Progenitor cell of endocrine pancreas (in vitro differentiated cells): ENCODE data around the gene FBN1. TPM values are rescaled to one million over a fixed set of nuclear protein-coding genes. Genes with fewer than 3 reads are reported as not detected.

Experiments used
- DNase-seq: peaks from one replicate; pipeline ENCODE4 v3.0.0; 2021; ENCODE audit warnings: low spot score; ENCODE audit not compliant: unreplicated experiment
- H3K27ac Mint-ChIP-seq: 2 replicates; pipeline ENCODE4 v1.8.0; 2021; ENCODE audit warnings: mild to moderate bottlenecking, moderate library complexity, mixed read lengths
- H3K27me3 Mint-ChIP-seq: 2 replicates; pipeline ENCODE4 v1.8.0; 2021; ENCODE audit warnings: mixed read lengths
- H3K36me3 Mint-ChIP-seq: 2 replicates; pipeline ENCODE4 v1.8.0; 2022; ENCODE audit warnings: mixed read lengths; ENCODE audit not compliant: insufficient read depth
- H3K4me1 Mint-ChIP-seq: 2 replicates; pipeline ENCODE4 v1.8.0; 2021; ENCODE audit warnings: low read depth, mixed read lengths
- H3K4me3 Mint-ChIP-seq: 2 replicates; pipeline ENCODE4 v1.8.0; 2021; ENCODE audit warnings: low read depth, mild to moderate bottlenecking, moderate library complexity, mixed read lengths
- H3K9me3 Mint-ChIP-seq: 2 replicates; pipeline ENCODE4 v1.8.0; 2021; ENCODE audit warnings: low read depth, mixed read lengths
- total RNA-seq: library from RNA; stranded (reverse); gene quantifications from 2 replicates; pipeline ENCODE4 v1.2.1, GENCODE V29; 2021
- TF ChIP-seq, protein P1 (sequence below): fragments of 200-600 bp; sonication (generic); IDR thresholded peaks from one replicate; pipeline ENCODE4 v1.5.0; 2021; ENCODE audit warnings: antibody characterized with exemption, mild to moderate bottlenecking; ENCODE audit not compliant: unreplicated experiment

Gene FBN1
- total RNA-seq, 1 donor from 2014 or later: 3.3 TPM

DNA sequence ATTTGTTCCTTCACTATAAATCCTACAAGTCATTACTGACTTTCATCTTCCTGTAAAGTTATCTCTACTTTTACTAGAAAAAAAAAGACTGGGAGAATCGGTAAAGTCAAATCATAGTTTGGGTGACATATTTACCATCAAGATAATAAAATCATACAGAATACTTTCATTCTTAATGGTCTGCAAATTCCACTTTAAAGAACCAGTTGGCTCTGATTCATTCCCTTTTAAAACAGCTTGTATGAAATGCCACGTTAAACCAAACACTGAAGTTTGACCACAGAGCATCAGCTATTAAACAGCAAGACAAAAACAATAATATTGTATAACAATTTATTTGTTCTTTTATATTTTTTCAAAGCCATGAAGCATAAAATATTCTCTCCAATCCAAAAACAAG, 100.7 kb downstream of the FBN1 start:
- Mint-ChIP-seq H3K27ac (no peak overlapping the region), H3K9me3 (peaks cover 3% of the 10 kb centered on the region), H3K36me3 (no peaks in the 10 kb centered on the region), H3K4me3 (no peak overlapping the region), H3K4me1 (no peaks in the 10 kb centered on the region), H3K27me3 (no peaks in the 10 kb centered on the region)
- TF ChIP-seq, protein P1, sequence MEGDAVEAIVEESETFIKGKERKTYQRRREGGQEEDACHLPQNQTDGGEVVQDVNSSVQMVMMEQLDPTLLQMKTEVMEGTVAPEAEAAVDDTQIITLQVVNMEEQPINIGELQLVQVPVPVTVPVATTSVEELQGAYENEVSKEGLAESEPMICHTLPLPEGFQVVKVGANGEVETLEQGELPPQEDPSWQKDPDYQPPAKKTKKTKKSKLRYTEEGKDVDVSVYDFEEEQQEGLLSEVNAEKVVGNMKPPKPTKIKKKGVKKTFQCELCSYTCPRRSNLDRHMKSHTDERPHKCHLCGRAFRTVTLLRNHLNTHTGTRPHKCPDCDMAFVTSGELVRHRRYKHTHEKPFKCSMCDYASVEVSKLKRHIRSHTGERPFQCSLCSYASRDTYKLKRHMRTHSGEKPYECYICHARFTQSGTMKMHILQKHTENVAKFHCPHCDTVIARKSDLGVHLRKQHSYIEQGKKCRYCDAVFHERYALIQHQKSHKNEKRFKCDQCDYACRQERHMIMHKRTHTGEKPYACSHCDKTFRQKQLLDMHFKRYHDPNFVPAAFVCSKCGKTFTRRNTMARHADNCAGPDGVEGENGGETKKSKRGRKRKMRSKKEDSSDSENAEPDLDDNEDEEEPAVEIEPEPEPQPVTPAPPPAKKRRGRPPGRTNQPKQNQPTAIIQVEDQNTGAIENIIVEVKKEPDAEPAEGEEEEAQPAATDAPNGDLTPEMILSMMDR: no peak
- no peak for DNase-seq

DNA sequence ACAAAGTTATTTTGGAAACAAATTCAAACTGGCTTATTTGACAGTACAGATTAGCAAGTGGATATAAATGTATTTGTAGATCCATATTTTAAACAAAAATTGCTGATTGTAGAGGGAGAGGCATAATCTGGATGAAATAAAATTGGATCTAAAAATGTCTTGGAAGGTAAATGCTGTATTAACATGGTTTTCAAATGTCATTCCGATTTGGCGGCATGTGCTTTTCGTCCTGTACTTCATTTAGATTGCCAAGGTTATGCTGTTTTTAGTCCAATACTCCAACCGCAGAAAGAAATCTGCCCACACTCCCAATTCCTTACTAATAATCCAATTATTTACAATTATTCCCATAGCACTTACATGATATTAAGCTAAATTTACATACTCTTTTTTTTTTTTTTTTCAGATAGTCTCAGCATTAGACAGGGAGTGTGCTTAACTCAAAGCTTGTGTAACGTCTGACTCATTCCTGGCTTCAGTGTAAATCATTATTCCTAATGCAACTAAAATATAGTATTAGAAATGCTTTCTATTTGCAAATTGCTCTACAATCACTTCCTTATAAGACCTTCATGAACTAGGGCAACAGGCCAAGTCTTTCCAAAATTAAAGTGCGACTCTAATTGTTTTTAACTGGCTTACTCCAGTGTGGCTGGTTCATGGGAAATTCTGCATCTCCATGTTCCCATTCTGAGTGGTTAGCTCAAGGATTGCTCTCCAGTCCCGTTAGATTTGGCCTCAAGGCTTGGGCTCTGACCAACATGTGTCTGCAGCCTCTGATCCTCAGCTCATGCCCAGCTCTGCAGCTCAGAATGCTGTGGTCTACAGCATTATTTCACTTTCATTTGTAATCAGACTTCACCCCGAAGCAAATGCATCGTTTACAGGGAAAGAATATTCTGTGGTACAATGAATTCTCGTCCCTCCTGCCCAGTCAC, 103.9 kb downstream of the FBN1 start:
- no peaks in the 10 kb centered on the region for H3K4me1 Mint-ChIP-seq
- DNase-seq: no peak
- no peaks in the 10 kb centered on the region for H3K27me3 Mint-ChIP-seq
- H3K36me3 Mint-ChIP-seq: no peaks in the 10 kb centered on the region
- TF ChIP-seq, protein P1: no peak
- H3K27ac Mint-ChIP-seq: no peak overlapping the region
- H3K4me3 Mint-ChIP-seq: no peak overlapping the region
- peaks cover 3% of the 10 kb centered on the region for H3K9me3 Mint-ChIP-seq

DNA sequence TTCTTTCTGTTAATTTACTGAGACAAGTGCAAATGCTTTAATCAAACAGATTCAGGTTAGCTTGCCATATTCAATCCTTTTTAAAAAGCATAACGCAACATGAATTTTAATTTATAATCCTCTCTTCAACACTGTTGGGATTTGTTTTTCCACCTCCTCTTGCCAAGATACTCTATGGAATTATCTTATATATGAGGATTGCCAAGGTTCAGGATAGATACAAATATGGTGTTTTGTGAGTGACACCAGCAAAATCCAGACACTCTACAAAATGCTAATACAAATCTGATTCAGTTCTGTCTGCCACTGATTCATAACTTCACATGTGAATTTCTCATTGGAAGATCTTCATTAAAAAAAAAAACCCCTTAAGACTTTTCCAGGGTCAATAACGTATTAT, 104.8 kb downstream of the FBN1 start:
- Mint-ChIP-seq H3K4me3 (no peak overlapping the region), H3K36me3 (no peaks in the 10 kb centered on the region), H3K9me3 (peaks cover 3% of the 10 kb centered on the region), H3K27ac (no peak overlapping the region), H3K27me3 (no peaks in the 10 kb centered on the region), H3K4me1 (no peaks in the 10 kb centered on the region)
- TF ChIP-seq, protein P1: no peak
- no peak for DNase-seq

DNA sequence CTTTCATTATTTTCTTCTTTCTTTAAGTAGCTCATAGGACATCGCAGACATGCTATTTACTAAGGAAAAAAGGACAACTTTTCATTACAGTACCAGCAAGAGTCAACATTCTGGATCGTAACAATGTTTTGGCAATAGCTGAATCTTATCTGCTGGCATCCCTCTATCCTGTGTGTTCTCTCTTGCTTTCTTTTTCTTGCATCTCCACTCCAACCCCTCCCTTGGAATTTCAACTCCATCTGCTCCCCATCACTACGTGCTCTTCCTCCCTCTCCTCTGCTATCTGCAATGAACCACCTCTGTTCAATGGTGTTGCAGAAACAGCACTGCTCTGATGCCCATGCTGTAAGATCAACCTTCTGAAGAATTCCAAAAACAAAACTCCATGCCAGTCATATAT, 106.6 kb downstream of the FBN1 start:
- Mint-ChIP-seq H3K27me3 (no peaks in the 10 kb centered on the region), H3K9me3 (peaks cover 3% of the 10 kb centered on the region), H3K4me1 (no peaks in the 10 kb centered on the region), H3K27ac (no peak overlapping the region), H3K4me3 (no peak overlapping the region), H3K36me3 (no peaks in the 10 kb centered on the region)
- TF ChIP-seq, protein P1: no peak
- DNase-seq: no peak

DNA sequence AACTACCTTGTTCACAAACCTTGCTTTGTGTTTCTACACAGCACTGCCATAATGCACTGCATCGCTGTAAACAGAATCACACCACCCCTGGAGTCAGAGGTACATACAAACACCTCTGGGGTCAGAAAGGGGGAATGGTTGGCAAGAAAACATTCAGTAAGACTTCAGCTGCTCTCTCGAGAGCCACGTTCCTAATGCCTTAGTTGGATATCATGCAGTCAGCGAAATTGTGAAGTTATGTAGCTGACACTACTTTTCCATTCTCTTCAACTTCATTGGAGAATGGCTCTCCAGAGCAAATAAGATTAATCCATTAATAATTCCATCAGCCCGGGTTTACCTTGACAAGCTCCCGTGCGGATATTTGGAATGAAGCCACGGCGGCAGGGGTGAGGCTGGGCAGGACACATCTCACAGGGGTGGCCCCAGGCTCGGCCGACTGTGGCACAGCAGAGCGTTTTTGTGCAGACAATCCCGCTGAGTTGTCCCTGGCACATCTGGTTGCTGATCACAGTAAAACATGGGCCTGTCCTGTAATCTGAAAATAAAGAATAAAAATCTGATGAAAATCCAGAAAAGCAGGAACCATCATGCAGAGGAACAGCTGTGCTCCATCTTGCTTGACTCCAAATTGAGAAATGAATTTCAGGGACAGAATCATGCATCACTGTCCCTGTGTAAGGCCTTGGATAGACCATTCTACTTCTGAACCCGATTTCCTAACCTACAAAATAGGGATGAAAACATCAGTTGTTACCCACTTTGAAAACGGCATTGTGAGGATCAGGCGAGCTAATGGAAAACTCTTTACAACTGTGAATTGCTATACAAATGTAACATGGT, 108.0 kb downstream of the FBN1 start:
- Mint-ChIP-seq H3K27ac (no peak overlapping the region), H3K4me3 (no peak overlapping the region), H3K27me3 (no peaks in the 10 kb centered on the region), H3K36me3 (no peaks in the 10 kb centered on the region), H3K9me3 (no peaks in the 10 kb centered on the region), H3K4me1 (no peaks in the 10 kb centered on the region)
- DNase-seq: no peak
- TF ChIP-seq, protein P1: no peak
